GM19023 (cell line): ENCODE measurements around the gene GET4.

Source experiments
- ATAC-seq: cut with Tn5 transposase; IDR thresholded peaks from one replicate; pipeline ENCODE4 v1.9.1; 2021; ENCODE audit warnings: mild to moderate bottlenecking, moderate library complexity; ENCODE audit not compliant: unreplicated experiment

GET4 gene

GRCh38 chr7:945147-945555 is 68.8 kb downstream of the GET4 start:
- no peak for ATAC-seq

DNA sequence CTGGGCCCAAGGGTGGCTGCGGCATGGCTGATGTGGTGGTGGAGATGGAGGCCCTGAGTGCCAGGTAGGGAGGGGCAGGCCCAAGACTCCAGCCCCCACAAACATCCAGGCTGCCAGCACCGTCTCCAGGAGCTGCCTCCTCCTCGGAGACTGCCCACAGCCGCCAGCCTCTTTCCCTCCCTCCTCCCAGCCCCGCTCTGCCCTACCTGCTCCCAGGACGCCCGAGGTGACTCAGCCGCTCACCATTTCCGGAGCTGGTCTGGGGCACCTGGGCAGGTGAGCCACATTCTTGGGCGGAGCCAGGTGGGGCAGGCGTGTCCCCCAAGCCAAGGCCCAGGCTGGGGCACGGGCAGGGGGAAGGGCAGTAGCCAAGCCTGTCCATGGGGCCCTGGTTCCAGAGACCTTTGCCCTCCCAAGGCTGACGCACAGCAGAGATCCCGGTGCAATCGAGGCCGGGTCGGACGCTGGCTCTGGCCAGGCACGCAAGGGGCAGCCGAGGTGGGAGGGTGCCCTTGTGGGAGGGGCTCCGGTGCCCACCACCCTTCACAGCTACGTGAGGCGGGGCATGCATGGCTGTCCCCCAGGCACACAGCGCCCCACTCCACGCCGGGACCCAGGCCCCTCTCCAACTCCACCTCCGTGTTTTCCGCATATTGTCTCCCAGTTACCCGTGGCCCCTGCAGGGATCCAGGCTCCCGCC is 69.4 kb downstream of the GET4 start:
- ATAC-seq = no peak
